OCI-LY3 (cell line): Measurements from ENCODE around the gene PCSK2.

Experiments
- H2AFZ ChIP-seq: fragments of 200-600, 300-600 bp; shearing (Covaris generic); 2 replicates; pipeline ENCODE4 v1.6.0; 2014; ENCODE audit warnings: antibody characterized with exemption, low read depth, low read length
- H3K27ac ChIP-seq: fragments of 200-600, 300-600 bp; sonication (generic); 2 replicates; pipeline ENCODE4 v1.5.1; 2014; ENCODE audit warnings: mild to moderate bottlenecking, low read length, moderate library complexity, mixed read lengths
- H3K27me3 ChIP-seq: fragments of 200-600, 300-600 bp; sonication (generic); 2 replicates; pipeline ENCODE4 v1.6.1; 2014; ENCODE audit warnings: low read depth, low read length, mixed read lengths
- H3K36me3 ChIP-seq: fragments of 200-600, 300-600 bp; sonication (generic); replicated peaks from 2 replicates; pipeline ENCODE3; 2014; ENCODE audit warnings: low read depth, low read length, mixed read lengths
- H3K4me1 ChIP-seq: fragments of 300-600, 200-600 bp; sonication (generic); 2 replicates; pipeline ENCODE4 v1.6.1; 2014; ENCODE audit warnings: low read length, mixed read lengths
- H3K4me2 ChIP-seq: fragments of 200-600, 300-600 bp; sonication (generic); 2 replicates; pipeline ENCODE4 v1.6.1; 2014; ENCODE audit warnings: low read length, mixed read lengths
- H3K4me3 ChIP-seq: fragments of 300-600, 200-600 bp; sonication (generic); 2 replicates; pipeline ENCODE4 v1.5.1; 2014; ENCODE audit warnings: antibody characterized with exemption, mild to moderate bottlenecking, low read length, moderate library complexity
- H3K79me2 ChIP-seq: fragments of 300-600, 200-600 bp; shearing (Covaris generic); 2 replicates; pipeline ENCODE4 v1.6.1; 2014; ENCODE audit warnings: mild to moderate bottlenecking, low read length, mixed read lengths
- H3K9ac ChIP-seq: fragments of 300-600, 200-600 bp; shearing (Covaris generic); 2 replicates; pipeline ENCODE4 v1.6.0; 2014; ENCODE audit warnings: mild to moderate bottlenecking, low read length, moderate library complexity
- H3K9me3 ChIP-seq: fragments of 200-600, 300-600 bp; shearing (Covaris generic); 2 replicates; pipeline ENCODE4 v1.6.1; 2014; ENCODE audit warnings: low read length, mixed read lengths; ENCODE audit not compliant: insufficient read depth
- H4K20me1 ChIP-seq: fragments of 200-600, 300-600 bp; sonication (generic); 2 replicates; pipeline ENCODE4 v1.6.1; 2016; ENCODE audit warnings: low read length, mixed read lengths; ENCODE audit not compliant: insufficient read depth
- CTCF ChIP-seq: fragments of 200-600, 300-600 bp; sonication (generic); IDR thresholded peaks from 2 replicates; pipeline ENCODE4 v1.5.1; 2014; ENCODE audit warnings: antibody characterized with exemption, low read length, low read depth
- EZH2phosphoT487 ChIP-seq: fragments of 200-600 bp; shearing (Covaris generic); IDR thresholded peaks from 2 replicates; pipeline ENCODE4 v1.6.1; 2018; ENCODE audit warnings: antibody characterized with exemption, mixed run types, low read depth

The PCSK2 gene

GRCh38 chr20:17531665-17532025, 304.8 kb downstream of the PCSK2 start:
- Histone ChIP-seq H3K9ac (peak overlapping the region; percentile 62), H3K4me2 (peak overlapping the region; percentile 82), H3K4me3 (peak overlapping the region; percentile 79), H2AFZ (peak overlapping the region; percentile 75), H3K27ac (no peak overlapping the region), H3K36me3 (no peaks in the 10 kb centered on the region), H3K27me3 (0 out of 2 replicates have a peak, but pooled peaks cover 10% of the 10 kb centered on the region), H3K79me2 (no peaks in the 10 kb centered on the region), H3K4me1 (peaks cover 12% of the 10 kb centered on the region), H4K20me1 (peaks cover 1% of the 10 kb centered on the region; the same call in 1 of the 2 replicates), H3K9me3 (no peaks in the 10 kb centered on the region)
- TF ChIP-seq EZH2phosphoT487 (no peak), CTCF (no peak)

DNA sequence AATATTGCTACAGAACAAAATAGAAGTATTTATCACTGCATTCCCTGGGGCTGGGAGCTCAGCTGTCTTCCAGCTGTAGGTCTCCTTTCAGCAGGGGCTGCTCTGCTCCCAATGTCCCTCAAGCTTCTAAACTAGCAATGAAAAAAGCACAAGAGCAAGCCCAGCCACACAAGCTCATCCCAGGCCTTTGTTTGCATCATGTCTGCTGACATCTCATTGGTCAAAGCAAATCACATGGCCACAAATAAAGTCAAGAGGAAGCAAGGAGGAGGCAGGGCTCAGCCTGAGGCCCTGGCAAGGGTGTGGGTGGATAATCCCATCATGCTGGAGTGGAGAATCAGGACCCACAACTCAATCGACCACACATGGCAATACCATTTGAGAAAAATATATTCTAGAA, 306.6 kb downstream of the PCSK2 start:
- 0 out of 2 replicates have a peak, but pooled peaks cover 12% of the 10 kb centered on the region for H3K27me3 ChIP-seq
- H3K27ac ChIP-seq = no peak overlapping the region
- TF ChIP-seq EZH2phosphoT487 (no peak), CTCF (no peak)
- 0 out of 2 replicates have a peak overlapping the region, but pooled peaks have one; percentile 1 for H3K4me2 ChIP-seq
- H2AFZ ChIP-seq = no peak overlapping the region
- no peak overlapping the region for H3K9ac ChIP-seq
- H3K79me2 ChIP-seq = no peaks in the 10 kb centered on the region
- no peaks in the 10 kb centered on the region for H3K36me3 ChIP-seq
- peaks cover 2% of the 10 kb centered on the region; the same call in 1 of the 2 replicates for H4K20me1 ChIP-seq
- H3K4me1 ChIP-seq = peaks cover 29% of the 10 kb centered on the region
- no peaks in the 10 kb centered on the region for H3K9me3 ChIP-seq
- H3K4me3 ChIP-seq = no peak overlapping the region

DNA sequence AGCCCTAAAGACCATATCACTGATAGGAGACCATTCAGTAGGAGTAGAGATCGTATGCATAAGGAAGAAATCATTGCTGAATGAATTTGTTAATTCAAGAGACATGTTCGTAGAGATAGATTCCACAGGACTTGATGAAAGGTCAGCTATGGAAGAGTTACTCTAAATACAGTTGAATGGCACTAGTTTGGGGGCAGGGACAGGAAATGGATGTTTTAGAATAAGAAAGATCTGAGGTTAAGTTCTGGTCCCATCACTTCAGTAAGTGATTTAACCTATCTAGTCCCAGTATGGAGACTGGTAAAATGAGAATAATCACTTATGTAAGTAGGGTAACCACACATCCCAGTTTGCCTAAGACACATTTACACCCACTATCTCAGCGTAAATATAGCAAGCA, 307.2 kb downstream of the PCSK2 start:
- Histone ChIP-seq H3K4me1 (peaks cover 36% of the 10 kb centered on the region), H3K27ac (no peak overlapping the region), H3K79me2 (no peaks in the 10 kb centered on the region), H2AFZ (no peak overlapping the region), H3K27me3 (0 out of 2 replicates have a peak, but pooled peaks cover 12% of the 10 kb centered on the region), H4K20me1 (peaks cover 2% of the 10 kb centered on the region; the same call in 1 of the 2 replicates), H3K36me3 (no peaks in the 10 kb centered on the region), H3K9ac (no peak overlapping the region), H3K4me3 (no peak overlapping the region), H3K9me3 (no peaks in the 10 kb centered on the region), H3K4me2 (no peak overlapping the region)
- no peak for TF ChIP-seq CTCF
- TF ChIP-seq EZH2phosphoT487 = no peak
